Glutamatergic neuron (in vitro differentiated cells): ENCODE data around the gene UMAD1. TPM values are rescaled to one million over a fixed set of nuclear protein-coding genes. Genes with fewer than 3 reads are reported as not detected.

ENCODE experiments used
- DNase-seq: peaks from one replicate; pipeline ENCODE4 v3.0.0; 2022
- H3K27ac Mint-ChIP-seq: one replicate; pipeline ENCODE4 v1.8.0; 2020; ENCODE audit warnings: mild to moderate bottlenecking, mixed read lengths, inconsistent platforms; ENCODE audit not compliant: unreplicated experiment
- H3K27me3 Mint-ChIP-seq: one replicate; pipeline ENCODE4 v1.8.0; 2020; ENCODE audit warnings: mild to moderate bottlenecking, moderate library complexity, mixed read lengths, inconsistent platforms; ENCODE audit not compliant: unreplicated experiment
- H3K36me3 Mint-ChIP-seq: one replicate; pipeline ENCODE4 v1.8.0; 2020; ENCODE audit warnings: mild to moderate bottlenecking, mixed read lengths, inconsistent platforms; ENCODE audit not compliant: unreplicated experiment
- H3K4me1 Mint-ChIP-seq: one replicate; pipeline ENCODE4 v1.8.0; 2020; ENCODE audit warnings: mild to moderate bottlenecking, low read depth, mixed read lengths, inconsistent platforms; ENCODE audit not compliant: unreplicated experiment
- H3K4me3 Mint-ChIP-seq: one replicate; pipeline ENCODE4 v1.8.0; 2020; ENCODE audit warnings: mild to moderate bottlenecking, mixed read lengths, inconsistent platforms; ENCODE audit not compliant: unreplicated experiment
- H3K9me3 Mint-ChIP-seq: one replicate; pipeline ENCODE4 v1.8.0; 2020; ENCODE audit warnings: mild to moderate bottlenecking, moderate library complexity, mixed read lengths, inconsistent platforms; ENCODE audit not compliant: unreplicated experiment
- total RNA-seq: library from RNA; stranded (reverse); fragmentation: NEBNext Ultra II Directional; extraction: Animal tissue kit (Norgen Biotek cat#: 25700); gene quantifications from one replicate; pipeline ENCODE4 v1.2.1, GENCODE V29; 2021; ENCODE audit not compliant: unreplicated experiment
- TF ChIP-seq, protein P1 (sequence below): fragments of 200-600 bp; sonication (generic); IDR thresholded peaks from one replicate; pipeline ENCODE4 v1.5.0; 2021; ENCODE audit not compliant: partially characterized antibody, unreplicated experiment

Gene UMAD1
- total RNA-seq, 1 donor from 2014 or later = 5.2 TPM

DNA sequence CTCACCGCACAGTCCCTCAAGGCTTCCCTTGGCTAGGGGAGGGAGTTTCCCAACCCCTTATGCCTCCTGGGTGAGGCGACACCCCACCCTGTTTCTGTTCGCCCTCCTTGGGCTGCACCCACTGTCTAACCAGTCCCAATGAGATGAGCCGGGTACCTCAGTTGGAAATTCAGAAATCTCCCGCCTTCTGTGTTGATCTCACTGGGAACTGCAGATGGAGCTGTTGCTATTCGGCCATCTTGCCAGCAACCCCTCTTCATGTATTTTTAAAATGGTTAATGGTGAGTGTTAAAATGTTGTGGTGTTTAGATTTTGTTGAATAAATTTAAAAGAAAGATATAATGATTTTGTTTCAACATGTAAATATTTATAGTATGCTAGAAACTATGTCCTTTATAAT is 22.0 kb downstream of the UMAD1 start:
- no peak overlapping the region for H3K4me3 Mint-ChIP-seq
- no peak overlapping the region for H3K27ac Mint-ChIP-seq
- TF ChIP-seq, protein P1, sequence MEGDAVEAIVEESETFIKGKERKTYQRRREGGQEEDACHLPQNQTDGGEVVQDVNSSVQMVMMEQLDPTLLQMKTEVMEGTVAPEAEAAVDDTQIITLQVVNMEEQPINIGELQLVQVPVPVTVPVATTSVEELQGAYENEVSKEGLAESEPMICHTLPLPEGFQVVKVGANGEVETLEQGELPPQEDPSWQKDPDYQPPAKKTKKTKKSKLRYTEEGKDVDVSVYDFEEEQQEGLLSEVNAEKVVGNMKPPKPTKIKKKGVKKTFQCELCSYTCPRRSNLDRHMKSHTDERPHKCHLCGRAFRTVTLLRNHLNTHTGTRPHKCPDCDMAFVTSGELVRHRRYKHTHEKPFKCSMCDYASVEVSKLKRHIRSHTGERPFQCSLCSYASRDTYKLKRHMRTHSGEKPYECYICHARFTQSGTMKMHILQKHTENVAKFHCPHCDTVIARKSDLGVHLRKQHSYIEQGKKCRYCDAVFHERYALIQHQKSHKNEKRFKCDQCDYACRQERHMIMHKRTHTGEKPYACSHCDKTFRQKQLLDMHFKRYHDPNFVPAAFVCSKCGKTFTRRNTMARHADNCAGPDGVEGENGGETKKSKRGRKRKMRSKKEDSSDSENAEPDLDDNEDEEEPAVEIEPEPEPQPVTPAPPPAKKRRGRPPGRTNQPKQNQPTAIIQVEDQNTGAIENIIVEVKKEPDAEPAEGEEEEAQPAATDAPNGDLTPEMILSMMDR = peak; percentile 19
- peaks cover 7% of the 10 kb centered on the region for H3K4me1 Mint-ChIP-seq
- peaks cover 14% of the 10 kb centered on the region for H3K36me3 Mint-ChIP-seq
- H3K9me3 Mint-ChIP-seq = peaks cover 5% of the 10 kb centered on the region
- DNase-seq = peak; percentile 33
- peaks cover 2% of the 10 kb centered on the region for H3K27me3 Mint-ChIP-seq

GRCh38 chr7:7664291-7664690 is 23.7 kb downstream of the UMAD1 start:
- Mint-ChIP-seq H3K27me3 (no peaks in the 10 kb centered on the region), H3K27ac (no peak overlapping the region), H3K9me3 (peaks cover 1% of the 10 kb centered on the region), H3K36me3 (peaks cover 6% of the 10 kb centered on the region), H3K4me3 (no peak overlapping the region), H3K4me1 (peaks cover 7% of the 10 kb centered on the region)
- TF ChIP-seq, protein P1 = no peak
- no peak for DNase-seq

DNA sequence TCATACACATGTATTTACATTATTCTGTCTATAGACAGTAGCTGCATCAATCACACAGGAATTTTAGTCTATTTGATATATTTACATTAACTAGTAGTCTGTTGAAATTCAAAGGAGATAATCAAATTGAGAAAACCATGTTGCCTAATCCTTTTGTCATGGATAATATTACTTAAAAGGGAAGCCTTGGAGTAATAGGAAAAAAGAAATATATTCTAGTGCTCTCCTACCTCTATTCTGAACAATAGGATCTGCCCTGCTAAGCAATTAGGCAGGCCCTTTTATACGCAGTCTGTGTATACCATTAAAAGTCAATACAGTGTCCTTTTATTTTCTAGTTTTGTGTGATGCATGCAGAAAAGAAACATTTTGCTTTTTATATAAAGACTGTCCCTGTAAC is 24.5 kb downstream of the UMAD1 start:
- Mint-ChIP-seq H3K4me1 (peaks cover 7% of the 10 kb centered on the region), H3K4me3 (no peak overlapping the region), H3K27me3 (no peaks in the 10 kb centered on the region), H3K9me3 (no peaks in the 10 kb centered on the region), H3K36me3 (no peaks in the 10 kb centered on the region), H3K27ac (no peak overlapping the region)
- TF ChIP-seq, protein P1 = no peak
- DNase-seq = no peak

GRCh38 chr7:7667187-7667586 is 26.6 kb downstream of the UMAD1 start:
- no peaks in the 10 kb centered on the region for H3K9me3 Mint-ChIP-seq
- H3K36me3 Mint-ChIP-seq = no peaks in the 10 kb centered on the region
- no peak overlapping the region for H3K4me3 Mint-ChIP-seq
- peaks cover 7% of the 10 kb centered on the region for H3K4me1 Mint-ChIP-seq
- no peak for DNase-seq
- no peaks in the 10 kb centered on the region for H3K27me3 Mint-ChIP-seq
- TF ChIP-seq, protein P1 = no peak
- no peak overlapping the region for H3K27ac Mint-ChIP-seq

- H3K27me3 Mint-ChIP-seq = no peaks in the 10 kb centered on the region
- no peaks in the 10 kb centered on the region for H3K36me3 Mint-ChIP-seq
These were observed 28.2 kb downstream of the UMAD1 start for GRCh38 chr7:7668706-7669105.

More at GRCh38 chr7:7668706-7669105, 28.2 kb downstream of the UMAD1 start:
- DNase-seq = no peak
- TF ChIP-seq, protein P1 = no peak
- Mint-ChIP-seq H3K4me3 (no peak overlapping the region), H3K9me3 (no peaks in the 10 kb centered on the region), H3K4me1 (no peaks in the 10 kb centered on the region), H3K27ac (no peak overlapping the region)
